Endometrial microvascular endothelial cells (primary cell): ENCODE results near the gene SPOPL. TPM values are rescaled to one million over a fixed set of nuclear protein-coding genes. Genes with fewer than 3 reads are reported as not detected.

Experiments
- in situ Hi-C: cut with HindIII; loops from 2 replicates; pipeline ENCODE4 v1.10.0; 2017; ENCODE audit warnings: low sequenced_read_pairs, low pct_unique_long_range_greater_than_20kb; ENCODE audit errors: inconsistent ontology term
- total RNA-seq: library from RNA; depleted of rRNA; stranded (reverse); fragments of >200 nt; gene quantifications from one replicate; pipeline ENCODE4 v1.2.3, GENCODE V29; 2015; ENCODE audit errors: inconsistent ontology term

The SPOPL gene
- total RNA-seq, 1 donor from 2014 or later: 10.3 TPM

- in situ Hi-C loops: no loop called here
These were observed 63.6 kb downstream of the SPOPL start for GRCh38 chr2:138565230-138565598.

- in situ Hi-C loops: no loop called here
These were observed 70.7 kb downstream of the SPOPL start for GRCh38 chr2:138572318-138572717.

- in situ Hi-C loops: no loop called here
These were observed 75.5 kb downstream of the SPOPL start for GRCh38 chr2:138577066-138577465.

GRCh38 chr2:138579556-138579955 is 78.0 kb downstream of the SPOPL start:
- in situ Hi-C loops: no loop called here

DNA sequence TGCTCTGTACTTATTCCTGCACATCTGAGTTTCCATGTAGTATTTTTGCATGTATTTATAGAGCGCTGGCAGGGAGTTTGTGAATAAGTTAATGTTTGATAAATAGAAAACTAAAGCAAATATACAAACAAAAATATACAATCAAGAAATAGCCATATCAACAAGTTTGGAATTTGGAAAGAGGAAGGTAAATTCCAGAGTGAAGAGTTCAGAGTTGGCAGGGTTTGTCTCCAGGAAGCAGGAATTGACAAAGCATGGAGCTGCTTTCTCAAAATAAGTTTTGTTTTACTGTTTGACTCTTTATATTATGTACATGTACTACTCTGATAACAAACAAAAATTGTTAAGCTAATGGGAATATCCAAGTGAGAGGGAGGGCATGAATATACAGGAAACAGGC is 80.3 kb downstream of the SPOPL start:
- in situ Hi-C loops: no loop called here

GRCh38 chr2:138589663-138590062 is 88.1 kb downstream of the SPOPL start:
- in situ Hi-C loops: no loop called here

DNA sequence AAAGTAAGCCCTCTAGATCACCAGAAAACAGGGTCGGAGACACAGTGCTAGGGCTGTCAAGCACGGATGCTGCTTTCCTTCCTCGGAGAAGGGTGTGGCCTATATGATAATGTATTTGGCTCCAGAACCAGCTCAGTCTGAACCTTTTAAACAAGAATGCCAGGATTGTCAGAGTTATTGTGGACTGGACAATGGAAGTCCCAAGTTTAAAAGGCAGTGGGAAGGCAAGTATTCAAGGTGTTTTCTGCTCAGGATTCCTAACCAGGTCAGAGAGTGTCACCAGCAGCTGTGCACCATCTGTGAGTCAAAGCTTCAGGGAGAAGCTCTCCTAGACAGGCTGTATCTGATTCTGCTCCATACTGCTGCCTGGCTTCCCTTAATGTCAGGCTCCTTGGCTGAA is 94.8 kb downstream of the SPOPL start:
- in situ Hi-C loops: no loop called here

DNA sequence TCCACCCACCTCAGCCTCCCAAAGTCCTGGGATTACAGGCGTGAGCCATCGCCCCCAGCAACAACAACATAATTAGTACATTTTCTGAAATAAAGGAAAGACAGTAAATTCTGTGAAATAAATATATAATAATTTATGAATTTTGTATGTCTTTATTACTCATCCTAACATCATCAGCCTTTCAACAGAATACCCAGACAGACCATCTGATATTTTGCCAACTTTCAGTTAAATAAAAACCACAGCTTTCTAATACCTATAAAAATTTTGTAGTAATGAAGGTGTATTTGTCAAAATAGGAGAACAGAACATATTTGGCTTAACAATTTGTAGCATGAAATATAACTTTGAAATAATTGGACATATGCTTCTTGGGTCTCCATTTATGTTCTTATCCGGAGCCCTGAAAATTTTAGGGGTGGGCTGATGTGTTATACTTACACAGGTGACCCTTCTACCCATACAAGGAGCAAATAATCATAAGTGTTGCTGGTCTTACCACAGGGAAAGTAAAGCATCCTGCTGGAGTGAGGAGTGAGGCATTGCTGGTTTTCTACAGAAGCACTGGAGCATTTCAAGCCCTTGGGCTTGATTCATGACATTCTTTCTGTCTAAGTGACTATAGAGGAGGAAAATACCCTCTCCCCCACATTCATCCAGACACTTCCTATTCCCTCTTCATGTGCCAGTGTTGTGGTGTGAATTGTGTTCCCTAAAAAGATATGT is 99.3 kb downstream of the SPOPL start:
- in situ Hi-C loops: no loop called here

- in situ Hi-C loops: no loop called here
These were observed 100.0 kb downstream of the SPOPL start for GRCh38 chr2:138601458-138602165.

DNA sequence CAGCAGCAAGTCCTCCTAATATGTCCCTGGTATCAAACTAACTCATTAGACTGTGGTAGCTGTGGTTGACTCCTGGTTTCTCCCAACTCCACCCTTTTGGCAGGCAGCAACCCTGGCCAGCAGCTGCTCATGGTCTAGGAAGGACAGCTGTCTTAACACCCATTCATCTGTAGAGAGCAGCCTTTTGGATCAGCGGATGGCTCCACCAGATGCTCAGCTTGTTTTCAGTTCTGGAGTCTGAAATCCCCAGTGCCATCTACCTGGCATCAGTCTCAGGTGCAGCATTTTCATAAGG is 100.5 kb downstream of the SPOPL start:
- in situ Hi-C loops: no loop called here

DNA sequence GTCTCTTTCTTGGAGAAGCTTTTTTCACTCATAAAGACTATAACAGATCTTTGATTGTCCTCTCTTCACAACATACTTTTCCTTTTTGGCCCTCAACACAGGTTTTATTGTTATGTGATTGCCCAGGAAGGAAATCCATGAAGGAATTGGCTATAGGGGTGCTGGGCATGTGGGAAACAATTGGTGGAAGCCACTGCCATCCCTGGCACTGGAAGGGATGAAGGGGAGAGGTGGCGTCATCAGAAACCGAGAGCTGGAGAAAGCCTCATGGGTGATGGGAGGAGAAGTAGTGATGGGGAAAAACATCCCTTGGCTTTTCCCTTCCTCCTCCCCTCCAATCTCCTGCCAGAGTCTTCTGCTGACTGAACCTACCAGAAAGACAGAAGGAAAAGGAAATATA is 106.2 kb downstream of the SPOPL start:
- in situ Hi-C loops: no loop called here

- in situ Hi-C loops: no loop called here
These were observed 107.9 kb downstream of the SPOPL start for GRCh38 chr2:138609446-138609845.

GRCh38 chr2:138610201-138610953 is 108.8 kb downstream of the SPOPL start:
- in situ Hi-C loops: no loop called here

DNA sequence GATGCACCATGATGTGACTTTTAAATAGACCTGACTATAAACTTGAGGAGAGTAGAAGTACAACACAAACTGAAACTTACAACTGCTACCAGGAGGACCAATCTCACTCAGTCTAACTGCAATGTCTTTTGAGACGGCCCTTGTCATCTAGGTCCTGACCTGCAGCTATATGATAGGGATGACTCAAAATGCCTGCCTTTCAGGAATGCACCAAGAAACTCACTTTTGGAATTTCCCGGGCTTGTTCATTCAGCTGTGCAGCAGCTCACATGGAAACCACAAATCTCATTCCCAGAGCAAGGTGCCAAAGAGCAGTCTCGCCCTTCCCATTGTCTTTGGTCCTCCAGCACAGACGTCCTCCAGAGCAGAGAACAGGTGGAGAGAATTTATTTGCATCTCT is 113.7 kb downstream of the SPOPL start:
- in situ Hi-C loops: no loop called here

DNA sequence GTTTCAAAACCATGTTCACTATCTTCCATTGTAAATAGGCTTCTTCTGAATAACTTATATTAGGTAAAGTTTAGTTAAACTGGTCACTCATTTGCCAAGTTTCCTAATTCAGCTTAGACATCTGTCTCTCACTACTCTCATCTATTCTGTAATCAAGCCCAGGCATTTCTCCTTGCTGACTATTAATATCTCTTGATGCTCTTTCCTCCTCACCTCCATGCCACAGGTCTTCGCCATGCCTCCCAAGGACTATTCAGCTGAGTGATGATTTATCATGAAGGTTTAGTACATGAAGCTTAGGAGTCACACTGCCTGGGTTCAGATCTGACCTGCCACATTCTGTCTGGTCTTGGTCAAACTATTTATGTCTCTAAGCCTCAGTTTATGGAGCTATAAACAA is 115.5 kb downstream of the SPOPL start:
- in situ Hi-C loops: no loop called here

- in situ Hi-C loops: no loop called here
These were observed 117.4 kb downstream of the SPOPL start for GRCh38 chr2:138618971-138619370.

DNA sequence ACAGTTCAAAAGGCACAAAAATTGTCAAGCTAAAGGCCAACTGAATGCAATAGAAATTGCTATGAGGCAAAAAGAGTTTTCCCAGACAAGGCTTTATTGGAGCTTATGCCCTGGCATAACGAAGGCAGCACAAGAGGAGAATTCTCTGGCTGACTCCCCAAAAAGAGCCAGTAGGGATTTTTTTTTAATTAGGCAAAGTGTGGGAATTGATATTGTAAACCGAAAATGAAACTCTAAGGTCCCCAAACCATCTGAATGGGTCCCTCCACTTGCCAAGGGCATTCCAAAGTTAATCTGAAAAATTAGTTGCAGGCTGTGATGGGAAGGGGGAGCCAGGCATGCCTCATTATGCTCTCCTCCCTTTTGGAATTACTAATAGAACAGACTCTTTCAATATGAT is 118.9 kb downstream of the SPOPL start:
- in situ Hi-C loops: no loop called here

DNA sequence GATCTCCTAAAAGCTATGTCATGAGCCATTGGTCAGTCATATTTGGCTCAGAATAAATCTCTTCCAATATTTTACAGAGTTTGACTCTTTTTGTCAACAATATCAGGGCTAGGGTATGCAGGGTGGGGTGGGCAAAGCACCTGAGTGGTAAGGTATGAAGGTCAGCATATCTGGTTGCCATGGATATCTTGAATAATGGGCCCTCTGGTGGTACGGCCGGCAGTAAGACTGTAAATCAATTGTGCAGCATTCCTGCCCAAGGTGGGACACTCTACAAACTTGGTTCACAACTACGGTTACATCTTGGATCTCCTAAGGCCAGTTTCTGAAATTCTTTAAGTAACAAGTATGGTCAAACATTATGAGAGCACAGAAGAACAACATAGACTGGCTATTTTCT is 119.6 kb downstream of the SPOPL start:
- in situ Hi-C loops: no loop called here

- in situ Hi-C loops: no loop called here
These were observed 121.0 kb downstream of the SPOPL start for GRCh38 chr2:138622613-138623012.
